ENCODE results near the gene FKRP.

DNA sequence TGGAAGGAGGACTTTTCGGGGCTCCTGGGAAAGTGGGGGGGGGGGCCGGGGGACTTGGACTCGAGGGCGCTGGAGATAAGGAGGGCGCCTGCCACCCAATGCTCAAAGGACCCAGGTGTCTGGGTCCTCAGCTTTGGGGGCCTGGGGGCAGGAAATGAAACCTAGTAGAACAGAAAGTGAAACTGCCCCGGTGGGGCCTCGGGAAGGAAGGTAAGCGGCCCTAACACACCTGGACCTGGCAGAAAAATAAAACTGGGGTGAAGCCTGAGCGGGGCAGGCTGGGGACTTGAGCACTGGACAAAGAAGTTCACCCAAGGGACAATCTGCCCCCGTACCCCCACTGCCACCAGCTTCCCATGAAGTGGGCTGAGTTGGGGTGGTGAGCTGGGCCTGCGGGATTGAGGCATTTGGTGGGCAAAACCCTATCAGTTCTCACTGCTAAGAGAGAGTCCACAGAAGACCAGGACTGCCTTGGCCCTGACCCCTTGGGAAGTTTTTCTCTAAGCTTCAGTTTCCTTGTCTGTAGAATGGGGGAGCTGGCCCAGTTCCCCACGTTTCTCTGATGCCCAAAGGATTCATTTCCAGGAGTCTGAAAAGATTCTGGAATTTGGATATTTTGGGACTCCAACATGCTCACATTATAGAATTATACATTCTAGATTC, 31.3 kb upstream of the FKRP start:
- TF ChIP-seq SP2 (CRISPR knock-in tag; IDR thresholded peaks at IDR 0.05) (no peak), POLR2A (IDR thresholded peaks at IDR 0.05; ENCODE audit: insufficient read depth in 1 of 2, low read depth in 2 of 2, low read length in 2 of 2) (no peak), NFE2L2 (IDR thresholded peaks at IDR 0.05; ENCODE audit: low read length) (no peak), NFYC (CRISPR knock-in tag; IDR thresholded peaks at IDR 0.05) (no peak; the same call in 1 of the 2 replicates), EZH2 (conservative IDR thresholded peaks at IDR 0.05; ENCODE audit: low read depth, low read length) (no peak), TAF1 (CRISPR knock-in tag; IDR thresholded peaks at IDR 0.05) (no peak)
- TF ChIP-seq, protein P1, sequence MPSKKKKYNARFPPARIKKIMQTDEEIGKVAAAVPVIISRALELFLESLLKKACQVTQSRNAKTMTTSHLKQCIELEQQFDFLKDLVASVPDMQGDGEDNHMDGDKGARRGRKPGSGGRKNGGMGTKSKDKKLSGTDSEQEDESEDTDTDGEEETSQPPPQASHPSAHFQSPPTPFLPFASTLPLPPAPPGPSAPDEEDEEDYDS (CRISPR knock-in tag; IDR thresholded peaks at IDR 0.05): no peak
- TF ChIP-seq, protein P2, sequence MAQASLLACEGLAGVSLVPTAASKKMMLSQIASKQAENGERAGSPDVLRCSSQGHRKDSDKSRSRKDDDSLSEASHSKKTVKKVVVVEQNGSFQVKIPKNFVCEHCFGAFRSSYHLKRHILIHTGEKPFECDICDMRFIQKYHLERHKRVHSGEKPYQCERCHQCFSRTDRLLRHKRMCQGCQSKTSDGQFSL (CRISPR knock-in tag; IDR thresholded peaks at IDR 0.05): no peak
- TF ChIP-seq, protein P3, sequence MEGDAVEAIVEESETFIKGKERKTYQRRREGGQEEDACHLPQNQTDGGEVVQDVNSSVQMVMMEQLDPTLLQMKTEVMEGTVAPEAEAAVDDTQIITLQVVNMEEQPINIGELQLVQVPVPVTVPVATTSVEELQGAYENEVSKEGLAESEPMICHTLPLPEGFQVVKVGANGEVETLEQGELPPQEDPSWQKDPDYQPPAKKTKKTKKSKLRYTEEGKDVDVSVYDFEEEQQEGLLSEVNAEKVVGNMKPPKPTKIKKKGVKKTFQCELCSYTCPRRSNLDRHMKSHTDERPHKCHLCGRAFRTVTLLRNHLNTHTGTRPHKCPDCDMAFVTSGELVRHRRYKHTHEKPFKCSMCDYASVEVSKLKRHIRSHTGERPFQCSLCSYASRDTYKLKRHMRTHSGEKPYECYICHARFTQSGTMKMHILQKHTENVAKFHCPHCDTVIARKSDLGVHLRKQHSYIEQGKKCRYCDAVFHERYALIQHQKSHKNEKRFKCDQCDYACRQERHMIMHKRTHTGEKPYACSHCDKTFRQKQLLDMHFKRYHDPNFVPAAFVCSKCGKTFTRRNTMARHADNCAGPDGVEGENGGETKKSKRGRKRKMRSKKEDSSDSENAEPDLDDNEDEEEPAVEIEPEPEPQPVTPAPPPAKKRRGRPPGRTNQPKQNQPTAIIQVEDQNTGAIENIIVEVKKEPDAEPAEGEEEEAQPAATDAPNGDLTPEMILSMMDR (CRISPR knock-in tag; IDR thresholded peaks at IDR 0.05): no peak
